ENCODE results near the gene TOM1.

The TOM1 gene

GRCh38 chr22:35319244-35319985 is 19.7 kb downstream of the TOM1 start:
- no peak for FAIRE-seq
- TF ChIP-seq SPI1 (IDR thresholded peaks at IDR 0.05; ENCODE audit: low read depth, low read length), result no peak
- no peak for TF ChIP-seq PAX5 (IDR thresholded peaks at IDR 0.05; ENCODE audit: insufficient read depth, low read length, severe bottlenecking)
- TF ChIP-seq POLR2AphosphoS5 (IDR thresholded peaks at IDR 0.05; ENCODE audit: low read depth, low read length), result no peak
- TF ChIP-seq TAF1 (IDR thresholded peaks at IDR 0.05; ENCODE audit: low read depth, low read length), result no peak
- TF ChIP-seq POU2F2 (IDR thresholded peaks at IDR 0.05; ENCODE audit: low read depth, low read length), result no peak
- no peak for TF ChIP-seq POLR2A (IDR thresholded peaks at IDR 0.05; ENCODE audit: low read depth, low read length)
- no peak for DNase-seq (ENCODE audit: insufficient read length, low spot score)

GRCh38 chr22:35322126-35322525 is 22.4 kb downstream of the TOM1 start:
- DNase-seq (ENCODE audit: insufficient read length, low spot score) (no peak), FAIRE-seq (no peak)
- TF ChIP-seq POLR2AphosphoS5 (IDR thresholded peaks at IDR 0.05; ENCODE audit: low read depth, low read length) (no peak), POU2F2 (IDR thresholded peaks at IDR 0.05; ENCODE audit: low read depth, low read length) (no peak), SPI1 (IDR thresholded peaks at IDR 0.05; ENCODE audit: low read depth, low read length) (no peak), TAF1 (IDR thresholded peaks at IDR 0.05; ENCODE audit: low read depth, low read length) (no peak), PAX5 (IDR thresholded peaks at IDR 0.05; ENCODE audit: insufficient read depth, low read length, severe bottlenecking) (no peak), POLR2A (IDR thresholded peaks at IDR 0.05; ENCODE audit: low read depth, low read length) (no peak)

- FAIRE-seq, result no peak
- DNase-seq (ENCODE audit: insufficient read length, low spot score), result no peak
- TF ChIP-seq TAF1 (IDR thresholded peaks at IDR 0.05; ENCODE audit: low read depth, low read length) (no peak), POLR2A (IDR thresholded peaks at IDR 0.05; ENCODE audit: low read depth, low read length) (no peak), PAX5 (IDR thresholded peaks at IDR 0.05; ENCODE audit: insufficient read depth, low read length, severe bottlenecking) (no peak), POLR2AphosphoS5 (IDR thresholded peaks at IDR 0.05; ENCODE audit: low read depth, low read length) (no peak), SPI1 (IDR thresholded peaks at IDR 0.05; ENCODE audit: low read depth, low read length) (no peak), POU2F2 (IDR thresholded peaks at IDR 0.05; ENCODE audit: low read depth, low read length) (no peak)
Measured at GRCh38 chr22:35322893-35323292, 23.2 kb downstream of the TOM1 start.

- FAIRE-seq (no peak), DNase-seq (ENCODE audit: insufficient read length, low spot score) (no peak)
- TF ChIP-seq PAX5 (IDR thresholded peaks at IDR 0.05; ENCODE audit: insufficient read depth, low read length, severe bottlenecking), result no peak
- no peak for TF ChIP-seq POU2F2 (IDR thresholded peaks at IDR 0.05; ENCODE audit: low read depth, low read length)
- TF ChIP-seq POLR2A (IDR thresholded peaks at IDR 0.05; ENCODE audit: low read depth, low read length), result no peak
- no peak for TF ChIP-seq SPI1 (IDR thresholded peaks at IDR 0.05; ENCODE audit: low read depth, low read length)
- TF ChIP-seq POLR2AphosphoS5 (IDR thresholded peaks at IDR 0.05; ENCODE audit: low read depth, low read length), result no peak
- TF ChIP-seq TAF1 (IDR thresholded peaks at IDR 0.05; ENCODE audit: low read depth, low read length), result no peak
Measured at GRCh38 chr22:35323305-35323704, 23.6 kb downstream of the TOM1 start.

GRCh38 chr22:35324067-35324466 is 24.4 kb downstream of the TOM1 start:
- DNase-seq (ENCODE audit: insufficient read length, low spot score) (no peak), FAIRE-seq (no peak)
- TF ChIP-seq TAF1 (IDR thresholded peaks at IDR 0.05; ENCODE audit: low read depth, low read length) (no peak), POLR2AphosphoS5 (IDR thresholded peaks at IDR 0.05; ENCODE audit: low read depth, low read length) (no peak), POU2F2 (IDR thresholded peaks at IDR 0.05; ENCODE audit: low read depth, low read length) (no peak), PAX5 (IDR thresholded peaks at IDR 0.05; ENCODE audit: insufficient read depth, low read length, severe bottlenecking) (no peak), SPI1 (IDR thresholded peaks at IDR 0.05; ENCODE audit: low read depth, low read length) (no peak), POLR2A (IDR thresholded peaks at IDR 0.05; ENCODE audit: low read depth, low read length) (no peak)

- FAIRE-seq (no peak), DNase-seq (ENCODE audit: insufficient read length, low spot score) (no peak)
- no peak for TF ChIP-seq TAF1 (IDR thresholded peaks at IDR 0.05; ENCODE audit: low read depth, low read length)
- no peak for TF ChIP-seq POLR2AphosphoS5 (IDR thresholded peaks at IDR 0.05; ENCODE audit: low read depth, low read length)
- no peak for TF ChIP-seq PAX5 (IDR thresholded peaks at IDR 0.05; ENCODE audit: insufficient read depth, low read length, severe bottlenecking)
- no peak for TF ChIP-seq SPI1 (IDR thresholded peaks at IDR 0.05; ENCODE audit: low read depth, low read length)
- TF ChIP-seq POLR2A (IDR thresholded peaks at IDR 0.05; ENCODE audit: low read depth, low read length), result no peak
Measured at GRCh38 chr22:35324762-35325161, 25.1 kb downstream of the TOM1 start.

GRCh38 chr22:35325209-35325608 is 25.5 kb downstream of the TOM1 start:
- no peak for FAIRE-seq
- TF ChIP-seq SPI1 (IDR thresholded peaks at IDR 0.05; ENCODE audit: low read depth, low read length), result no peak
- TF ChIP-seq POLR2AphosphoS5 (IDR thresholded peaks at IDR 0.05; ENCODE audit: low read depth, low read length), result no peak
- TF ChIP-seq PAX5 (IDR thresholded peaks at IDR 0.05; ENCODE audit: insufficient read depth, low read length, severe bottlenecking), result no peak
- no peak for TF ChIP-seq TAF1 (IDR thresholded peaks at IDR 0.05; ENCODE audit: low read depth, low read length)
- TF ChIP-seq POLR2A (IDR thresholded peaks at IDR 0.05; ENCODE audit: low read depth, low read length), result no peak
- TF ChIP-seq POU2F2 (IDR thresholded peaks at IDR 0.05; ENCODE audit: low read depth, low read length), result no peak
- DNase-seq (ENCODE audit: insufficient read length, low spot score), result no peak

- FAIRE-seq (no peak), DNase-seq (ENCODE audit: insufficient read length, low spot score) (no peak)
- TF ChIP-seq SPI1 (IDR thresholded peaks at IDR 0.05; ENCODE audit: low read depth, low read length), result no peak
- TF ChIP-seq PAX5 (IDR thresholded peaks at IDR 0.05; ENCODE audit: insufficient read depth, low read length, severe bottlenecking), result no peak
- no peak for TF ChIP-seq POU2F2 (IDR thresholded peaks at IDR 0.05; ENCODE audit: low read depth, low read length)
- TF ChIP-seq POLR2AphosphoS5 (IDR thresholded peaks at IDR 0.05; ENCODE audit: low read depth, low read length), result no peak
- TF ChIP-seq POLR2A (IDR thresholded peaks at IDR 0.05; ENCODE audit: low read depth, low read length), result no peak
- no peak for TF ChIP-seq TAF1 (IDR thresholded peaks at IDR 0.05; ENCODE audit: low read depth, low read length)
Measured at GRCh38 chr22:35326854-35327562, 27.3 kb downstream of the TOM1 start.

- no peak for FAIRE-seq
- TF ChIP-seq POLR2A (IDR thresholded peaks at IDR 0.05; ENCODE audit: low read depth, low read length) (no peak), SPI1 (IDR thresholded peaks at IDR 0.05; ENCODE audit: low read depth, low read length) (no peak), TAF1 (IDR thresholded peaks at IDR 0.05; ENCODE audit: low read depth, low read length) (no peak), POLR2AphosphoS5 (IDR thresholded peaks at IDR 0.05; ENCODE audit: low read depth, low read length) (no peak), PAX5 (IDR thresholded peaks at IDR 0.05; ENCODE audit: insufficient read depth, low read length, severe bottlenecking) (no peak), POU2F2 (IDR thresholded peaks at IDR 0.05; ENCODE audit: low read depth, low read length) (no peak)
- DNase-seq (ENCODE audit: insufficient read length, low spot score), result no peak
Measured at GRCh38 chr22:35327690-35328471, 28.2 kb downstream of the TOM1 start.
